IPS-18a (cell line): ENCODE results near the gene HLA-DMB.

Experiments used
- H3K27ac ChIP-seq: one replicate; pipeline ENCODE4 v1.5.1; 2013; ENCODE audit warnings: low read length
- H3K27me3 ChIP-seq: one replicate; pipeline ENCODE4 v1.6.1; 2013; ENCODE audit warnings: mild to moderate bottlenecking, low read length; ENCODE audit not compliant: control insufficient read depth, insufficient read depth
- H3K36me3 ChIP-seq: one replicate; pipeline ENCODE4 v1.6.1; 2013; ENCODE audit warnings: low read depth, low read length; ENCODE audit not compliant: control insufficient read depth
- H3K4me1 ChIP-seq: one replicate; pipeline ENCODE4 v1.6.1; 2013; ENCODE audit warnings: low read depth, low read length; ENCODE audit not compliant: control insufficient read depth
- H3K4me3 ChIP-seq: one replicate; pipeline ENCODE4 v1.5.1; 2013; ENCODE audit warnings: low read length
- H3K9ac ChIP-seq: one replicate; pipeline ENCODE4 v1.6.1; 2013; ENCODE audit warnings: mild to moderate bottlenecking, low read length, moderate library complexity
- H3K9me3 ChIP-seq: one replicate; pipeline ENCODE4 v1.6.1; 2013; ENCODE audit warnings: low read depth, low read length; ENCODE audit not compliant: control insufficient read depth

The HLA-DMB gene

DNA sequence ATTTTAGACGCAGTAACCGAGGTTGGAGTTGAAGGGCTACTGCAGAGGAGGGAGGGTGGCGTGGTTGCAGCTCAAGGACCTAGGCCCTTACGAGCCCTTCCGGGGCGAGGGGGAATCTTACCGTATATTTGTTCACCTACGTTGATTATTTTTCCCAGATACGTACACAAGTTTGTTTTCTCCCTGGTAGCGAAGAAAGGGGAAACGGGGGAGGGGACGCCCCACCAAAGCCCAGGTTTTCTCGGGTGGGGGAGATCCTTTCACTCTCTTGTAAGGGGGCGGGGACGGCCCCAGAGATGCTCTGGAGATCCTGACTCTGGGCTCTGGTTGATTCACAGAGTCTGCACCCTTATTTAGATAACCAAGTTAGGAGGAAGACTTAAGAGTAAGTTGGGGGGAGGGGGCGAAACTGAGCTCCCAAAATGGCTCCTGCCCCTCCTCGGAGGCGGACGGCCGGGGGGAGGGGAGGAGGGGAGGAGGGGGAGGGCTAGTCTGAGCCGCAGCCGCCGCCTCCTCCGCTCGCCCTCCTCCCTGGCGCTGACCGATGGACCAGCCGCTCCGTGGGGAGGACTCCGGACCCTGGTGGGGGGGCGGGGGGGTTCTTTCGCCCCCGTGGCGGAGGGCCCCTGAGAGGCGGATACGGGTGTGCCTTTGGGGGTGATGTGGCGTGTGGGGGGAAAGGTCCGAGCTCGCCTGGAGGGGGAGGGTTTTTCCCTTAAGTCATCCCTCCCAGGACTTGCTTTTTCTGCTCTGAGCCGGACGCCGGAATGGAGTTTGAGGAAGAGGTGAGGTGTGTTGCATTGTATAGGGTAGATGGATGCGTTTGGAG, 29.8 kb upstream of the HLA-DMB start:
- Histone ChIP-seq H3K9ac (peak overlapping the region; percentile 98), H3K27ac (peak overlapping the region; percentile 100), H3K9me3 (no peaks in the 10 kb centered on the region), H3K36me3 (peaks cover 35% of the 10 kb centered on the region), H3K4me1 (peaks cover 11% of the 10 kb centered on the region), H3K27me3 (no peaks in the 10 kb centered on the region), H3K4me3 (peak overlapping the region; percentile 89)

DNA sequence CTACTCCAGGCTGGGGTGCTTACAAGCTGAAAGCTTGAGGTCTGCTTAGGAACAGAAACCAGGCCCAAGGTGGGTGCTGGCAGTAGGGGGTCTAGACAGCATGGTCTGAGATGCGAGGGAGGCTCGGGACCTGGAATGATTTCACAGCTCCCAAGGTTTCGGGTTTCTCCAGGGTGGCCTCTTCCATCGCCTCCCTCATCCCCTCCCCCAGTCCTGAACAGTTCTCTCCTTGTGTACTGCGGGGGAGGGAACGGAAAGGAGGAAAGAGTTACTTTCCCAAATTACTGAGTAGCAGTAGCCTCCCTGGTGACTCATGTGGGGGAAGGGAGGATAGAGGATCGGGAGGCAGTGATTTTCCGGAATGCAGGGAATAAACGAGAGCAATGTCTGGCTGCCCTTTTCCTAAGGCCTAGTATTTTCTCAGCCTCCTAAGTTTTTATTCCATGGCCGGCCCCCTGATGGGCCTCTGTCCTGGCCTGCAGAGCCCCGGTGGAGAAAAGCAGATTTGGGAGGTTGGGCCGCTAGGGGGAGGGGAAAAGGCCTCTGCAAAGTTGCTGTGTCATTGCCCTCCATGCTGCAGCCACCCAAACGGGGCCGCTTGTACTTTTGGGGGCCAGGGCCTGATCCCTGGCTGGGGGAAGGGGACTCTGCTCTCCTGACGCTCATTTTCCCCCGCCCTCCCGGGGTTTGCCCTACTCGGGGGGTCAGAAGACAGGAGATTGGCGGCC, 29.0 kb upstream of the HLA-DMB start:
- Histone ChIP-seq H3K4me1 (peaks cover 11% of the 10 kb centered on the region), H3K36me3 (peaks cover 27% of the 10 kb centered on the region), H3K27me3 (no peaks in the 10 kb centered on the region), H3K27ac (peak overlapping the region; percentile 100), H3K4me3 (peak overlapping the region; percentile 89), H3K9me3 (no peaks in the 10 kb centered on the region), H3K9ac (peak overlapping the region; percentile 98)

DNA sequence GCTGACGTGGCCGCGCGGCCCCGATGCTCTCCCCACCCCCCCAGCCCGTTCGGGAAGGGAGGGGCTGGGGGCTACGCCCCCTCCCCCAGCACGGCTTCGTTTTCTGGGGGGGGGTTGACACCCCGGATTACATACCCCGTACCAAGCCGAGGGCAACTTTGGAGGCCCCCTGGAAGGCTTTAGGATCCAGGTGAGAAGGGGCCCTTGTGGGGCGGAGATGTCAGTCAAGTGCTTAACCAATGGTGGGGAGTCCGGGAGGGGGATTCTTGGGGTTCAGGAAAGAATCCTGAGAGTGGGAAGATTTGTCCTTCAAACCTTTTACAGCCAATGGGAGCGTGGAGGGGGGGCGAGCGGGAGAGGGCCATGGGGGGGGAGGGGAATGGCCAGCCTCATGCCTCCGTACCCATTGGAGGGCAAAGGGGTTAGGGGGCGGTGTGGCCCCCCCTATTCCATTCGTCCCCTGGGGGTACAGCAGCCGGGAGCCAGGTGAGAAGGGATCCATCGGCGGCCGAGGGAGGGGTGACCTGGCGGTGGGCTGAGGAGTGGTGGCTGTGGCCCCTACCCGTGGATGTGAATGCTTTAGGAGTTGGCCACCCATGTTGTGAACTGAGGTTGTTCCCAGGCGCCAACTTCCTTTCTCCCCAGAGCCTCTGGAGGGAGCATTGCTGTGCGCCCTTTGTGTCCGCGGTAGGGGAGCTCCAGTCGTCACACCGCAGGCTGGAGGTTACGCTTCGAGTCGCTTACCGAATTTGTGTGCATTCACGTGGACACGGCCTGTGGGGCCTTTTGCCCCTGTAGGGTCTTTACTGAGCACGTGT, 28.2 kb upstream of the HLA-DMB start:
- H3K9me3 ChIP-seq = no peaks in the 10 kb centered on the region
- H3K27me3 ChIP-seq = no peaks in the 10 kb centered on the region
- peaks cover 6% of the 10 kb centered on the region for H3K4me1 ChIP-seq
- peak overlapping the region; percentile 89 for H3K4me3 ChIP-seq
- H3K27ac ChIP-seq = peak overlapping the region; percentile 100
- H3K9ac ChIP-seq = peak overlapping the region; percentile 98
- peaks cover 19% of the 10 kb centered on the region for H3K36me3 ChIP-seq

DNA sequence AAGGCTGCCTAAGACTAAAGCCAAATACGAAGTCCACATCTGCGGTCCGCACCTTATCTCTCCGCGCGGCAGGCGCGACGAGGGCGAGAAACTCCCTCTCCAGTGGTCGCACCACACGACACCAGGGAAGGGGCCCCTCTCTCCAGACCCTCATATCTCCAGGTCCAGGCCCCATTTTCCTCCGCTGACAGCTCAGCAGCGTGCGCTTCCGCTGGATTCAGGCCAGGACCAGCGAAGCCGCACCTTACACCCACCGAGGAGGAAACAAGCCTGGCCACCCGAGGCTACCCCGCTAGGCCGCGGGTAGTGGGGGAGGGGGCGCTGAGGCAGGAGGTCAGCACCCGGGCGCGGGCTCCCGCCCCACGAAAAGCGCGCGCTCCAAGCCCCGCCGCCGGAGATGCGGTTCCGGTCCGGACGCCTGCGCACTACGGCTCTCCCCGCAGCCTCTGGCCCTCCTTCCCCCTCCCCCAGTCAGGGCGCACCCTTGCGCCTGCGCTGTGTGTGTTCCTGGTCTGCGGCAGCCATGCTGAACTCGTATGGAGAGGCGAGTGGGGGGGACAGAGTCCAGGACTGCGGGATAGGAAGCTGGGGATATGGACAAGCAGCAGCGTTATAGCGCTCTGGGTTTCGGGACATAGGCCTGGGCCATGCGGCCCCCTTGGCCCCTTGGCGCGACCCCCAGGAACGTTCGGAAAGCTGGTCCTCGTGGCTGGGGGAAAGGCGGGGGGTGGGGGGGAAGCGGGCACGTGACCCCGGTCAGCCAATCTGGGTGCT, 27.5 kb upstream of the HLA-DMB start, which contains the start of gene BRD2:
Gene BRD2 (plus strand): TSS at position 502 of the 774 bp plus-strand sequence. CDS start 4,305 bp downstream, outside the sequence.
- Histone ChIP-seq H3K4me3 (peak within 1 kb of the TSS; percentile 89), H3K27me3 (no peaks in the 10 kb centered on the region), H3K9me3 (no peaks in the 10 kb centered on the region), H3K9ac (peak within 1 kb of the TSS; percentile 98), H3K27ac (peak within 1 kb of the TSS; percentile 100), H3K4me1 (peaks cover 6% of the 10 kb centered on the region), H3K36me3 (peaks cover 12% of the 10 kb centered on the region)

DNA sequence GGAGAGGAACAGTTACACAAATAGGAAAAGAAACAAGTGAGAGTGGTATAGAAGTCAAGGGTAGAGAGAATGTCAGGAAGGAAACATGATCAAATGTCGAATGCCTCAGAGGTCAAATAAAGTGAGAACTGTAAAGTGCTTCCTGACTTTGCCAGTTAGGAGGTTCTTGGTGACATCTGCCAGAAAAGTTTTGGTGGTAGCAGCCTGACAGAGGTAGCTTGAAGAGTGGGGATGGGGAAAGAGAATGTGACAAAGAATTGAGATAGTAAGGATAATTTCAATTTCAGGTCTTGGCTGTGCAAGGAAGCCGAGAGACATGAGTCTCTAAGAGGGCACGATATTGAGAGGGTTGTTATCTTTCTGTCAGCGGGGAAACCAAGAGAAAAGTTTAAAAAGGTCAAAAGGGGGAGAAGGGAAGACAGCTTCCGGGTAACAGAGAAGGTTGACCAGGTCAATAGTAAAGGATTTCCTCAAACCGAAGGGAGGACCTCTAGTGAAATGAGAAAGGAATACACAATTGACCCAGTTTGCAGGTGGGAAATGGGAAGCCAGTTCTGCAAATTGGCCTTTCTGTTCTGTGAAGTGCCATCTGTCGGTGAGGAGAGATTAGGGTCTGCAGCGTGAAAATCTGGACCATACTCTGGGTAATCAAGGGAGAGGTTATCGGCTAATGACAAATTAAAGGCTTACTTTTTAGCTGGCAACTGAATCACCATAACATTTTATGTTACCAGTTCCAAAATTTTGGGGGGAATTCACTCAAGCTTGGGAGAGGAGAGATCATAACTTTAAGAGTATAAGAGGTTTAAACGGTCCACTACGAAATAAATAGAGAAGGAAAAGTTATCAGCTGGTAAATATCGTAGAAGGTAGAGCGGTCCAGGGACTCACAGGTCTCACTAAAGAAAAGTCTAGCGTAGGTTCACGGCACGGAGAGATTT, 26.6 kb upstream of the HLA-DMB start:
- Histone ChIP-seq H3K9ac (peak overlapping the region; percentile 98), H3K36me3 (peaks cover 3% of the 10 kb centered on the region), H3K4me3 (peak overlapping the region; percentile 89), H3K9me3 (no peaks in the 10 kb centered on the region), H3K27me3 (no peaks in the 10 kb centered on the region), H3K4me1 (peaks cover 6% of the 10 kb centered on the region), H3K27ac (peak overlapping the region; percentile 100)

DNA sequence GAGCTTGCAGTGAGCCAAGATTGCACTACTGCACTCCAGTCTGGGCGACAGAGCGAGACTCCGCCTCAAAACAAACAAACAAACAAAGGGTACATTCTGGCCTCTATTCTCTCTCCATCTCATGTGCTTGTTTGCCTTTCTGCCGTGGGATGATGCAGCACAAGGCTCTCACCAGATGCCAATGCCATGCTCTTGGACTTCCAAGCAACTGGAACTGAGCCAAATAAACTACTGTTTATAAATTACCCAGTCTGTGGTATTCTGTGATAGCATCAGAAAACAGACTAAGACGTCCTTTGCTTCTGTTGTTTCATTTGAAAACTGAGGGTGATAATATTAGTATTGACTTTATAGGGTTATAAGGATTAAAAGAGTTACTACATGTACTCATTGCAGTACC, 23.9 kb upstream of the HLA-DMB start:
- no peaks in the 10 kb centered on the region for H3K27me3 ChIP-seq
- H3K36me3 ChIP-seq = no peaks in the 10 kb centered on the region
- H3K9ac ChIP-seq = no peak overlapping the region
- no peak overlapping the region for H3K27ac ChIP-seq
- no peaks in the 10 kb centered on the region for H3K9me3 ChIP-seq
- H3K4me3 ChIP-seq = no peak overlapping the region
- peaks cover 6% of the 10 kb centered on the region for H3K4me1 ChIP-seq

DNA sequence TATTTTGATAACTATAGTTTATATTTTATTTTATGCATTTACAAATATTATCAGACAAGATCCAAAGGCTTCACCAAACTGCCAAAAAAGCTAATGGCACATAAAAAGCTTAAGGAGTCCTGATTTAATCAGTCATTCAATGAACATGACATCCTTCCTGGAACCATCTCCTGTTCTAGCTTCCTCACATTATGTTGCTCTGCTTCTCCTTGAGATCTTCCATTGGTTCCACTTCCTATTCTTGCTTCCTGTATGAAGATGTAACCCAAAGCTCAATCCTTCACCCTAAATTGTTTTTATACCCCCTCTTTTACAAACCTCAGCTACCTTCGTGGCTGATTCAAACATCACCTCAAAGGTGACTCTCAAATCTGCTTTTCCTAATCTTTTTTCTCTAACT, 23.0 kb upstream of the HLA-DMB start:
- Histone ChIP-seq H3K27ac (no peak overlapping the region), H3K4me1 (peaks cover 6% of the 10 kb centered on the region), H3K4me3 (no peak overlapping the region), H3K9me3 (no peaks in the 10 kb centered on the region), H3K9ac (no peak overlapping the region), H3K36me3 (no peaks in the 10 kb centered on the region), H3K27me3 (no peaks in the 10 kb centered on the region)

DNA sequence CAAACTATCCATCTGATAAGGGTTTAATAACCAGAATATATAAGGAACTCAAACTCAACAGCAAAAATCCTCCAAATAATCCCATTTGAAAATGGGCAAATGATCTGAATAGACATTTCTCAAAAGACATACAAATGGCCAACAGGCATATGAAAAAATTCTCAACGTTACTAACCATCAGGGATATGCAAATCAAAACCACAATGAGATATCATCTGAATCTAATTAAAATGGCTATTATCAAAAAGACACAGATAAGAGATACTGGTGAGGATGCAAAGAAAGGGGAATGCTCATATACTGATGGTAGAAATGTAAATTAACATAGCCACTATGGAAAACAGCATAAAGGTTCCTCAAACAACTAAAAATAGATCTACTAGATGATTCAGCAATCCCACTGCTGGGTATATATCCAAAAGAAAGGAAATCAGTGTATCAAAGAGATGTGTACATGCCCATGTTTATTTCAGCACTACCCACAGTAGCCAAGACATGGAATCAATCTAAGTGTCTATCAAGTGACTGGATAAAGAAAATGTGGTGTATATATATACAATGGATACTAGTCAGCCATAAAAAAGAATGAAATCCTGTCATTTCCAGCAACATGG, 21.5 kb upstream of the HLA-DMB start:
- Histone ChIP-seq H3K4me3 (no peak overlapping the region), H3K4me1 (peaks cover 6% of the 10 kb centered on the region), H3K9ac (no peak overlapping the region), H3K36me3 (no peaks in the 10 kb centered on the region), H3K27ac (no peak overlapping the region), H3K27me3 (no peaks in the 10 kb centered on the region), H3K9me3 (no peaks in the 10 kb centered on the region)

DNA sequence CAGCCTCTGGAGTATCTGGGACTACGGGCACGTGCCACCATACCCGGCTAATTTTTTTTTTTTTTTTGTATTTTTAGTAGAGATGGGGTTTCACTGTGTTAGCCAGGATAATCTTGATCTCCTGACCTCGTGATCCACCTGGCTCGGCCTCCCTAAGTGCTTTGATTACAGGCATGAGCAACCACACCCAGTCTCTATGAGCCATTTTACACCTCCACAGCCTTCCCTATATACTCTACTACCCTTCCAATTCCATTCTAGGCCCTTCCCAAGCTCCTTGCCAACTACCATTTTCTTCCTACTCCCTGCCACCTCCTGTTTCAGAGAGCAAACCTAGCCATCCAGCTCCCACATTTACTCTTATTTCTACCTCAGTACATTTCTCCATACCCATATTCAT, 19.7 kb upstream of the HLA-DMB start:
- H3K27me3 ChIP-seq = no peaks in the 10 kb centered on the region
- H3K36me3 ChIP-seq = no peaks in the 10 kb centered on the region
- H3K4me1 ChIP-seq = no peaks in the 10 kb centered on the region
- no peak overlapping the region for H3K9ac ChIP-seq
- H3K4me3 ChIP-seq = no peak overlapping the region
- H3K27ac ChIP-seq = no peak overlapping the region
- H3K9me3 ChIP-seq = no peaks in the 10 kb centered on the region

DNA sequence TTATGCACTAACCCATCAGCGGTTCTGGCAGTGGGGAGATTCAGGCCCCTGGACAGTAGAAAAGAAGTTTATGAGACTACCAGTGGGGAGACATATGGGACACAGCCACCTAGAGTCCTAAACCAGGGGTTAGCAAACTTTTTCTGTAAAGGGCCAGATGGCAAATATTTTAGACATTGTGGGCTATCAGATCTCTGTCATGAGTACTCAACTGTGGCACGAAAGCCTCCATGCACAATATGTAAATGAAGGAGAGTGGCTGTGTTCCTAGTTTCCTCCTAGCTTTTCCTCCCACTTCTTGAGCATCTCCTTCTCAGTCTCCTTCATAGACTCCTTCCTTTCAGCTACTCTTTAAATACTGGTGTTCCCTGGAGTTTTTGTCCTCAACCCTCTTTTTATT, 15.3 kb upstream of the HLA-DMB start:
- Histone ChIP-seq H3K27ac (no peak overlapping the region), H3K36me3 (no peaks in the 10 kb centered on the region), H3K9me3 (no peaks in the 10 kb centered on the region), H3K4me3 (no peak overlapping the region), H3K27me3 (no peaks in the 10 kb centered on the region), H3K4me1 (peaks cover 6% of the 10 kb centered on the region), H3K9ac (no peak overlapping the region)
